ENCODE data around the gene KCNG2.

DNA sequence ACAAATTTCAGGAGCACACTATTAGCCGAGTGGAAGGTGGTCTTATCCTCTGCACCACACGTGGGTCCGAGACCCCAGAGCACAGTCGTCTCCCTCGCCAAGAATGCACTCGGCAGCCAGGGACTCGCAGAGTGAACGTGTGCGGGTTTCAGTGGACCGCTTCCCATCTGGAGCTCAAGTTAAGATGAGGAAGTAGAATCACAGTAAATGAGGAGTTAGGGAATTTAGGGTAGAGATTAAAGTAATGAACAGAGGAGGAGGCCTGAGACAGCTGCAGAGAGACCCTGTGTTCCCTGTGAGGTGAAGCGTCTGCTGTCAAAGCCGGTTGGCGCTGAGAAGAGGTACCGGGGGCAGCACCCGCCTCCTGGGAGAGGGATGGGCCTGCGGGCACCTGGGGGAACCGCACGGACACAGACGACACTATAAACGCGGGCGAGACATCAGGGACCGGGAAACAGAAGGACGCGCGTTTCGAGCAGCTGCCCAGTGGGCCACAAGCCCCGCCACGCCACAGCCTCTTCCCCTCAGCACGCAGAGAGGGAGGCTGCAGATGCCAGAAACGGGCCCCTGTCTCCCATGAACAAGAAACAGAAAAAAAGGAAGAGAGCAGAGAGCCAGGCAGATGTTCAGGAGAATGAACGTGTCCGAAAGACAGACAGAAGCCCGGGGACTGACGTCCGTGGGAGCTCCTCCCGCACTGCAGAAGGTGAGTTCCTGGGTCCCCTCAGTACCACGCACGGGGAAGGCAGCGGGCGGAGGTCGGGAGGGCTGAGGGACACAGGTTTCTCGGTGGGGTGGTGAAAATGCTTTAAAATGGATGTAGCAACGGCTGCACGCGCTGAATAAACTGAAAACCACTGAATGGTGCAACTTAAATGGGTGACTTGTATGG lies 5.4 kb upstream of the KCNG2 start:
- TF ChIP-seq, protein P1, sequence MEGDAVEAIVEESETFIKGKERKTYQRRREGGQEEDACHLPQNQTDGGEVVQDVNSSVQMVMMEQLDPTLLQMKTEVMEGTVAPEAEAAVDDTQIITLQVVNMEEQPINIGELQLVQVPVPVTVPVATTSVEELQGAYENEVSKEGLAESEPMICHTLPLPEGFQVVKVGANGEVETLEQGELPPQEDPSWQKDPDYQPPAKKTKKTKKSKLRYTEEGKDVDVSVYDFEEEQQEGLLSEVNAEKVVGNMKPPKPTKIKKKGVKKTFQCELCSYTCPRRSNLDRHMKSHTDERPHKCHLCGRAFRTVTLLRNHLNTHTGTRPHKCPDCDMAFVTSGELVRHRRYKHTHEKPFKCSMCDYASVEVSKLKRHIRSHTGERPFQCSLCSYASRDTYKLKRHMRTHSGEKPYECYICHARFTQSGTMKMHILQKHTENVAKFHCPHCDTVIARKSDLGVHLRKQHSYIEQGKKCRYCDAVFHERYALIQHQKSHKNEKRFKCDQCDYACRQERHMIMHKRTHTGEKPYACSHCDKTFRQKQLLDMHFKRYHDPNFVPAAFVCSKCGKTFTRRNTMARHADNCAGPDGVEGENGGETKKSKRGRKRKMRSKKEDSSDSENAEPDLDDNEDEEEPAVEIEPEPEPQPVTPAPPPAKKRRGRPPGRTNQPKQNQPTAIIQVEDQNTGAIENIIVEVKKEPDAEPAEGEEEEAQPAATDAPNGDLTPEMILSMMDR (IDR thresholded peaks at IDR 0.05; ENCODE audit: low read depth, low read length), result no peak
- no peak for TF ChIP-seq EZH2phosphoT487 (IDR thresholded peaks at IDR 0.05; ENCODE audit: low read depth)
